NCI-H2107 treated with DMSO at 0.1 percent for 48 hours (cell line): ENCODE results near the gene GRN.
A peak's percentile ranks its signal among the peaks of the same experiment; 100 is the strongest.
"Not testable (repeated sequence)": the region's sequence is repeated elsewhere in the genome, so short reads cannot be mapped to it uniquely, and the experiment has no call there.

Experiments
- DNase-seq: peaks from one replicate; lab custom pipeline; 2025; ENCODE audit not compliant: unreplicated experiment; lab: John Stamatoyannopoulos, UW

The GRN gene

GRCh38 chr17:44379887-44380286 lies 34.8 kb downstream of the GRN start:
- DNase-seq = no peak

DNA sequence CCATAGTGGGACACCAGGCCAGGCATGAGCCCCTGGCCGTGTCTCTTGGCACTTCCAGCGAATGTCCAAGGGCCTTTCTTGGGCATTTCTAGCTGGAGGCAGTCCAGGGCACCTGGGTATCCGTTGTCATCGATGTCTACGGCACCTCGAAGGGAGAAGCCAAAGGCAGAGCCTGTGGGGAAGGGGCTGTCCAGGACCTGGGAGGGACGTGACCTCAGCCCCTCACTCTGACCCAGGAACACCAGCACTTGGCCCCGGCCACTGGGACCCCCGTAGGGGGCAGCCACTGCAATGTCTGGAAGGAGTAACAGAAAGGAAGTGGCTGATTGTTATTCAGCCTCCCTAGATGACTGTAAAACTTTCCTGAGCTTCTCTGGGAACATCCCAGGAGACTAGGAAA lies 35.7 kb downstream of the GRN start:
- no peak for DNase-seq

GRCh38 chr17:44381810-44382305 lies 36.8 kb downstream of the GRN start:
- no peak for DNase-seq

DNA sequence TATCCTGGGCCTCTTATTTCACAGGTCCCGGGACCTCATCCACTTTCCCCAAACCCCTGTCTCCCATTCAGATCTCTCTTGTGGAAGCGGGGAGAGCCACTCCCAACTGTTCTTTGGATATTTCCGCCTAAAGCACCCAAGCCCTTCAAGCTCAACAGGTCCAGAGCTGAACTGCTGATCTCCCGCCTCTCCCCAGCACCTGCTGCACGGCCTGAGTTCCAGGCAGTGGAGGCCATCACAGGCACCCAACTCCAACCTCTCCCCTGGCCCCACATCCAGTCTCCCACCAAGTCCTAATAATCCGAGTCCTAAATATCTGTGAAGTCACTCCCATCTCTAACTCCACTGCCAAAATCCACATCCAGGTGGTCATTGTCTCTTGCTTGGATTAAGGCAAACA lies 37.8 kb downstream of the GRN start:
- no peak for DNase-seq

DNA sequence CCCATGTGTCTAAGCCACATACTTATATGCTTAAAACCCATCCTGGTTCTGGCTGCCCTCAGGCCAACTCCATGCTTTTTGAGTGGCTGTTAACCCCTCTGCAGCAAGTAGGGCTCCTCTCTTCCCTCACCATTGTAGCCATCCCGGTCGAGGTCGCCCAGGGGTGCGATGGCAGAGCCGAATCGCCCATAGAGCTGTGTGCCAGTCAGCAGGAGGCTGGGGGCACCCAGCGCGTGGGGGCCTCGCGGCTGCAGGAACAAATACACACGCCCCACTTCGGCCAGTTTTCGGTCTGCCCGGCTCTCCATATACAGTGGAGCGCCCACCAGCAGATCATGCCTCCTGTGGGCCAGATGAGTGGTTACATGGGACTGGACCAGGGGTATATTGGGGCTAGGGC lies 38.3 kb downstream of the GRN start:
- no peak for DNase-seq

- no peak for DNase-seq
These were observed 38.8 kb downstream of the GRN start for GRCh38 chr17:44383861-44384260.

DNA sequence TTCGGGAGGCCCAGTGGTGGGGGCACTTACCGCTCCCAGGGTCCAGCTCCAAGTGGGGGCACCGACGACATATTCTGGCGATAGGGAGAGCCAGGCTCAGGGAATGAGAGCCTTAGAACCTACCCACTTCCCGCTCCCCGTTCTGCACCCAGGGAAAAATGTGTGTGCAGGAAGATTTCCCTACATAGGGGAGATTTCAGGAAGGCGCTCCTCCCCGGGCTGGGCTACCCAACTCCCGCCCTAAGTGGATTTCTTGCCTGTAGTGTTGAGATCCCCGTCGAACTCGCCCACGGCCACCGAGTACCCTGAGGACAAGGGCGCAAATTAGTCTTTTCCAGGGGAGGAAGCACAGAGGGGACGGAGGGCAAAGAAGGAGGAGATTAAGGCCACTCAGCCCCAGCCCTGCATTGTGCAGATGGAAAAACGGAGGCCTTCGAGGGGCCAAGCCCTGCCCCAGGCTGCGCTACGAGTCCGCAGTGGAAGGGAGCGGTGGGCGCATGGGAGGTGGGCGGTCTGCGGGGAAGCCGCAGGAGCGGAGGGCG lies 39.2 kb downstream of the GRN start:
- DNase-seq = no peak

- DNase-seq = no peak
These were observed 39.8 kb downstream of the GRN start for GRCh38 chr17:44384823-44385286.

GRCh38 chr17:44385287-44386181 lies 40.4 kb downstream of the GRN start:
- peak; percentile 44 for DNase-seq

DNA sequence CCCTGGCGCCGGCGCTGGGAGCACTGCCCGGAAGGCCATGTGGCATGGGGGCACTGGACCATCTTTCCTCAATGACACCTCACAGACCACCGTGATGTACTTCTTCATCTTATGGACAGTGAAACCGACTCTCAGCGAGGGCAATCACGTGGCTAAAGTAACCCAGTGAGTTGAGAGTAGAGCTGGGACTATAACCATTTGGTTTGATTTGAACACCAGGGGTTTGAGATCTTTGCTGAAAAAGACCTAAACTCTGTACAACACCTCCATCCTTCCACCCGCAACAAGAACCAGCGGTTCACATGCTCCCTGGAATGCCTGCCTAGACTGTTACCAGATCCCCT lies 41.1 kb downstream of the GRN start:
- no peak for DNase-seq

- DNase-seq = no peak
These were observed 42.7 kb downstream of the GRN start for GRCh38 chr17:44387804-44388203.

GRCh38 chr17:44389281-44389680 lies 44.2 kb downstream of the GRN start, which contains the start of gene ITGA2B:
Gene ITGA2B, minus strand, starts transcription at chr17:44389649. Its CDS starts 176 bp downstream, at chr17:44389473.
- no peak for DNase-seq

- no peak for DNase-seq
These were observed 44.7 kb downstream of the GRN start for GRCh38 chr17:44389723-44390202.

DNA sequence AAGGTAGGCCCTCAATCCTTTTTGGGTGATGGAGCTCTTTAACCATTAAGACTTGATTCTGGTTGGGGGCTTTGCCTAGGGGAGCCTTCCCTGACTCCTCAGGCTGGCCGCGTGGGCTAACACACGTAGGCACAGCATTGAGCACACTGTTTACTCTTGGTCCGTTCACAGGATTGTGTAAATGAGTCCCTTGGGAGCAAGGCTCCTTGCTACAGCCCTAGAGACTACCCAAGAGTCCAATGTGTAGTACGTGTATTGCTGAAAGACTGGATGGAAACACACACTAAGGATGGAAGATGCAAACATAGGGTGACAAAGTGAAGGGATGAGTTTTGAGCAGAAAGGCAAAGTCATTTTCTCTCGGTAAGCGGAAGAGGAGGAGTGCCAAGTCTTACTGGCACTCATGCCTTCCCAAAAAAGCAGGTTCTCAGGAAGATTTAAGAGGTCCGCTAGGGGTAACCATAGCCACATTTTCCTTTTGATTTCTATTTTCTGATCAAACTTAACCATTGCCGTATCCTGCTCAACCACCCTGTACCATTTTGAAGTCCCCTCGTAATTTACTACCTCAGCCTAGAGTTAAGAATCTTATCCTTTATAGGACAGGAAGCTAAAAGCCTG lies 45.3 kb downstream of the GRN start:
- DNase-seq = no peak

- not testable (repeated sequence) for DNase-seq
These were observed 49.0 kb downstream of the GRN start for GRCh38 chr17:44394112-44394511.

- no peak for DNase-seq
These were observed 49.7 kb downstream of the GRN start for GRCh38 chr17:44394833-44395232.

DNA sequence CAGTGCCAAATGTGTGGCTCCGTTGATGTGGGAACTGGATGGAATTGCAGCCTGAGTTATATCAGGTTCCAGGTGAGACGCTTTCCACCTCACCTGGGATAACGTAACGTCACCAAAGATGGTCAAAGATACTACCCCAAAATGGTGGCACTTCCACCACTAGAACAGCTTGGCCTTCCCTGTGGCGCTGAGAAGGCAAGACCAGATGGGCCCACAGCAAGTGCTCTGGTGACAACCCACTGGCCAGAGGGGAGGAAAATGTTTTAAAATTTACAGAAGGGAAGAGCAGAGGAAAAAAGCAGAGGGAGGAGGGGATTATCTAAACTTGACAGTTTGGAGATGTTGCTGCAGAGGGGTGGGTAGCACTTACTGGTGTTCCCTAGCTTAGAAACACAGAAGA lies 51.8 kb downstream of the GRN start:
- no peak for DNase-seq

GRCh38 chr17:44397479-44398440 lies 52.7 kb downstream of the GRN start:
- no peak for DNase-seq

GRCh38 chr17:44398692-44399691 lies 53.9 kb downstream of the GRN start:
- DNase-seq = no peak
